Measurements from ENCODE around the gene SENP2.
"Not testable (repeated sequence)": the region's sequence is repeated elsewhere in the genome, so short reads cannot be mapped to it uniquely, and the experiment has no call there.

Gene SENP2

GRCh38 chr3:185647134-185647879 is 61.2 kb downstream of the SENP2 start:
- no peak for DNase-seq (ENCODE audit: low read depth, low spot score)

DNA sequence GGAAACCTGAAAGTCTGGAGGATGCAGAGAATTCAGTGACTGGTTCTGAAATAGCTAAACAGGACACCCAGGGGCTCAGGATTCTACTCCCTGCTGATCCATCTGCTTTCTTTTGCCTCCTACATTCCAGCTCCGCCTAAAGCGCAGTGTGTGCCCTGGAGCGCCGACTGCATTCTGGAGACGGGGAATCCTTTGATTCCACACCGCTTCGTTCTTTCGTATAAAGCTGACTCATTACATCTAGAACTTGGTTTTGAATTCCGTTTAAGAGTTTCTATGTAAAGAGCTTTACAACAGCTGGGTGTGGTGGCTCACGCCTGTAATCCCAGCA is 61.8 kb downstream of the SENP2 start:
- DNase-seq (ENCODE audit: low read depth, low spot score) = no peak

- no peak for DNase-seq (ENCODE audit: low read depth, low spot score)
These were observed 62.3 kb downstream of the SENP2 start for GRCh38 chr3:185648396-185648795.

DNA sequence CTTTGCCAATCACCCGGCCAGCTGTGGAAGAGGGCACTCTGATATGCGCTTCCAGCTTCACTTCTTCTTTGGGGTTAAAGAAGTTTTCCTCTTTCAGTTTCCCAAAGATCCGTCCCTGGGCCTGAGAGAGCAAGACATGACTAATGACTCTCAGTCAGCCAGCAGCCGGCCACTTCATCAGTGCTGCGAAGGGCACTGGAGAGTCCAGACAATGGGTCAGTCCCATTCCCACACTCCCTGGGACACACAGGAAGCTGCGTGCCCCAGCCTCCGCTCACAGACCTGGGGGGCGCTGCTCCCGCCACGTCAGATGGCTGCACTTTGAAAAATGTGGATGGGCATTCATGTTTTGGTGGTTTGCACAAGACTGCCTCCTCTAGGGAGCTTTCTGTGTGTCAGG is 63.3 kb downstream of the SENP2 start:
- peak; percentile 73 for DNase-seq (ENCODE audit: low read depth, low spot score)

DNA sequence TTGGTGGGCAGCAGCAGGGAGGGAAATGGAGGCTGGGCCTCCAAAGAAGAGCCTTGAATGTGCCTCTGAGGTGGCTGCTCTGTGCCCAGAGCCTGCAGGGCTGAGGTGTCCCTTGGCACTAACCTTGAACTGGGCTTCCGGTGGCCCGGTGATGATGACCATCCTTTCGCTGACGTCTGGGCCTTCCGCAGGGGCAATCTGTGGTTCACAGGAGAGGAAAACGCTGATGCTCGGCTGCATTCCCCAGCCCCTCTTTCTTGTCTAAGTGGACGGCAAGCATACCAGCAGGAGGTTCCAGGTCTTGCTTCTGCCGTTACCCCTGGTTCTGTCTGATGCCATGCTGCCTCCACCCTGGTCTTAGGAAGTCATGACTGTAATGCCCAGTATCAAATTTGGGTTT is 65.9 kb downstream of the SENP2 start:
- DNase-seq (ENCODE audit: low read depth, low spot score) = no peak

GRCh38 chr3:185653949-185654757 is 68.1 kb downstream of the SENP2 start:
- DNase-seq (ENCODE audit: low read depth, low spot score) = peak; percentile 45

DNA sequence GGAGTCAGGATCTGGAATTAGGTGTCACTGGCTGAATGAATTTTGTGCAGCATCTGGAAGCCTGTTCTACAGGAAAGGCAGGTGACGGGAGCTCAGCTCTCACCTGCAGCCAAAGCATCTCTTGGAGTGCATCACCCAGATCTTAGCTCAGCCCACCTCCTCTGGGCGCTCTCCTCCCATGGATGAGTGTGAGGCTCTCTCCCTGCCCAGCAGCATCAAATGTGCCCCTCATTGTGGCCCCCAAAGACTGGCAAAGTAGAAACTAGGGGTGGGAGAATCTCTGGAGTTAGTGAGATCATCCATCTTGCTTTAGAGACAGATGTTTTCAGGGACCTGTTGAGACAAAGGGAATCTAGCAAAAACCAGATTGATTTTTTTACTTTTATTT is 68.7 kb downstream of the SENP2 start:
- no peak for DNase-seq (ENCODE audit: low read depth, low spot score)

DNA sequence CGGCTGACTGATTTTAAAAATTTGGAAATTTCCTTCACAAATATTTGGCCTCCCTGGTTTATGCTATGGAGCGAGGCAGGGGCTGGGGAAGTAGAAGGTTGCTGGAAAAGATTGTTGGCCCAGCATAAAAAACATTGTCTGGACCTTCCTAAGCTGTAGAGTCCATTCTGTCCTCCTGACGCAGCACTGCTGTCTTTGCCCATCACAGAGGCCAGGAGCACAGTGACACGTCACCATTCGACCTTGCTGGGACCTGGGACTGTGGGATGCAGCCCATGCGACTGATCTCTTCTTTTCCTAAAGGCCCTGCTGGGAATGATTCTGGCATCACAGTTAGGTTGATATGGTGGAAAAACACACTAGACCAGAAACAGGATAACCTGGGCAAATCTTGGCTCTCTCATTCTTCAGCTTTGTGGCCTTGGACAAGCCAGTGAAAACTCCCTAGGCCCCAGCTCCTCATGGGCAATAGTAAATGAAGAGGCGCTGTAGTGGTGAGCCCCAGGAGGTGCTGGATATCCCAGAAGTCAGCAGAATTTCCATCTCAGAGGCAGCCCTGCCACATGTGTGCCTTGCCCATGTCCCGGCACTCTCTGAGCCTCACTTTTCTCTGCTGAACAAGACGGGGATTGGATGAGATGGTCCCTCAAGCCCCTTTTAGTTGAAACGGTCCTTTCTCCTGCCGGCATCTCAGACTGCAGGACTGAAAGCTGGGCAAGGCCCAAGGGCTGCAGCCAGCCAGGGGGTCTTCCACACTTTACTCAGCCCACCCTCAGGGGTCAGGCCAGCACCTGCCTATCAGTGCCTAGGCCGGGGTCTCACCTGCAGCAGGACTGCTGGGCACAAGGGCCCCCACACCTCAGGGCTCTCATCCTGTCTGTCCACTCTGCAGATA is 69.6 kb downstream of the SENP2 start:
- no peak for DNase-seq (ENCODE audit: low read depth, low spot score)

- peak; percentile 97 for DNase-seq (ENCODE audit: low read depth, low spot score)
These were observed 70.3 kb downstream of the SENP2 start for GRCh38 chr3:185656321-185656840.

- DNase-seq (ENCODE audit: low read depth, low spot score) = no peak
These were observed 71.1 kb downstream of the SENP2 start for GRCh38 chr3:185657211-185657610.

DNA sequence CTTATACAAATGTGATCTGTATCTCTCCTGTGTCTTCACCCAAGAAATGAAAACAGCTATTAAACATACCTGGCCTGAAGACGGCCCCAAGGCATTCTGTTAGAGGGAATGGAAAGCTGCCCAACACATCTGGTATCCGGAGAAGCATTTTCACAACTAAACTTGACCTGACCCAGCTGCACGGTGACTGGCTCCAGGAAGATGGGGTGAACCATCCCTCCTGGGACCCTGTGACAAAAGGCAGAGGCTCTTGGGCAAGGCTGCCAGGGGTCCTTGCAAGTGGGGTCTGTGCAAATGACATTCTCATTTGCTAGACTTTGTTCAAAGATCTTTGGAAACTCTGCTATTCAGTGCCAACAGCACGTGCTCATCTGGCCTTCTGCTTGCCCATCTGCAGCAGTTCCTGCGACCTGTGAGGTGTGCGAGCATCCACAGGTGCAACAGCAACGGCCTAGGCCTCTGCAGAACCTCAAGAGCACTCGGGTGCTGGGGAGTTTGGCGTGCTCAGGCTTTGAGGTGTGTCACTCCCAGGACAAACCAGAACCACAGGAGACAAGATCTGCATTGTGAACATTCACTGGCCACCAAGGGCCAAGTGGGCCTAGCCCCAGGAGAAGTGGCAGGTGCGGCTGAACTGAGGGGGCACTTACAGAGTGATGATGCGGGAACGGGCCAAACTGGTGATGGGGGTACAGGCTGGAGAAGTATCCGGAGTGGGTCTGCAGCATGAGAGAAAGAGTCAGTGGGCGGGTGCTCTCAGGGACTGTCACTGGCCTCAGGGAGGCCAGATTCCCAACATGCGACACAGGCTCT is 71.8 kb downstream of the SENP2 start:
- DNase-seq (ENCODE audit: low read depth, low spot score) = no peak

GRCh38 chr3:185658504-185658912 is 72.4 kb downstream of the SENP2 start:
- peak; percentile 97 for DNase-seq (ENCODE audit: low read depth, low spot score)

GRCh38 chr3:185658943-185659342 is 72.8 kb downstream of the SENP2 start:
- no peak for DNase-seq (ENCODE audit: low read depth, low spot score)

GRCh38 chr3:185659942-185660921 is 74.1 kb downstream of the SENP2 start:
- peak; percentile 93 for DNase-seq (ENCODE audit: low read depth, low spot score)

GRCh38 chr3:185661296-185661695 is 75.2 kb downstream of the SENP2 start:
- DNase-seq (ENCODE audit: low read depth, low spot score) = not testable (repeated sequence)

DNA sequence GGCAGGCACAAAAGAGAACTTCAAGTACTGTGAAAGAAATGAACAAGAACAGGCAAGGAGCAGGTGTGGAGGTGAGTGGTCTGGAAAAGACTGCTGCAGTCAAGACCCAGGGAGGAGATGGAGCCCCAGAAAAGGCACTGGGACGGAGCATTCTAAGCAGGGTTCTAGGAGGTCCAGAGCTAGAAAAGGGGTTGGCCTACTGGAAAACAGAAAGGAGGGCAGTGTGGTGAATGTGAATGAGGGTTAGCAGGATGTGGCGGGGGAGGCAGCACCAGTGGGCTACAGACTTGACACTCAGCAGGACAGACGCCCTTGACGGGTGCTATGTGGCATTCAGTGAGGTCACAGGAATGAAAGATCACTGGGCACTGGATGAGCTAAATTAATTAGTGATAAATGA is 75.7 kb downstream of the SENP2 start:
- no peak for DNase-seq (ENCODE audit: low read depth, low spot score)

DNA sequence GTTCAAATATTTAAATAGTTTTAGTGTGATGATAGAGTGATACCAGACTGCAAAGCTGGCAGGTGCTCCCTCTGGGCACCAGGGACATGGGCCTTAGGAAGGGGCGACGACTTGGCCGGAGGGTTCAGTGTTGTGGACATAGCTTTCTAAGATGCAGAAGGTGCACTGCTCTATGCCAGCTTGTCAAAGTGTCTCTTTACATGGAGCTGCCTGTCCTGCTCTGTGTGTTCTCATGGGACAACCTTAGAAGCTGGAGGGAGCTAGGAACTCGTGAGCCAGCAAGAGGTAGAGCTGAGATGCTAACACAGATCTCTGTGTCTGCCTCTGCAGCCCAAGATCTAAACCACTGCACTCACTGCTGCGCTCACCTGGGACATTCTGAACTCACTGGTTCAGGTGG is 77.8 kb downstream of the SENP2 start:
- DNase-seq (ENCODE audit: low read depth, low spot score) = no peak

GRCh38 chr3:185667574-185667973 is 81.5 kb downstream of the SENP2 start:
- DNase-seq (ENCODE audit: low read depth, low spot score) = no peak

- peak; percentile 83 for DNase-seq (ENCODE audit: low read depth, low spot score)
These were observed 91.2 kb downstream of the SENP2 start for GRCh38 chr3:185677146-185677829.
